Skeletal muscle satellite cell (primary cell): ENCODE data around the gene SHROOM3.

Source experiments
- H3K27me3 ChIP-seq: 2 replicates; pipeline ENCODE4 v1.7.0; 2013; ENCODE audit warnings: low read length; ENCODE audit not compliant: control insufficient read depth, insufficient read depth
- H3K36me3 ChIP-seq: 2 replicates; pipeline ENCODE4 v1.7.0; 2013; ENCODE audit warnings: mild to moderate bottlenecking, control low read depth, low read length; ENCODE audit not compliant: insufficient read depth
- H3K4me1 ChIP-seq: 2 replicates; pipeline ENCODE4 v1.7.0; 2013; ENCODE audit warnings: low read length; ENCODE audit not compliant: control insufficient read depth, insufficient read depth
- H3K4me2 ChIP-seq: 2 replicates; pipeline ENCODE4 v1.7.0; 2013; ENCODE audit warnings: mild to moderate bottlenecking, low read length
- H3K4me3 ChIP-seq: 2 replicates; pipeline ENCODE4 v1.7.0; 2013; ENCODE audit warnings: low read length
- H3K9ac ChIP-seq: 2 replicates; pipeline ENCODE4 v1.7.0; 2013; ENCODE audit warnings: mild to moderate bottlenecking, low read depth, low read length, moderate library complexity
- H3K9me3 ChIP-seq: replicated peaks from 2 replicates; pipeline ENCODE4 v1.7.0; 2013; ENCODE audit warnings: mild to moderate bottlenecking, control low read depth, low read length

SHROOM3 gene

GRCh38 chr4:76737771-76738085 lies 302.7 kb downstream of the SHROOM3 start:
- Histone ChIP-seq H3K4me1 (peaks cover 23% of the 10 kb centered on the region), H3K9me3 (no peaks in the 10 kb centered on the region), H3K36me3 (no peaks in the 10 kb centered on the region), H3K27me3 (no peaks in the 10 kb centered on the region), H3K4me3 (no peak overlapping the region), H3K9ac (no peak overlapping the region), H3K4me2 (no peak overlapping the region)

GRCh38 chr4:76738086-76738931 lies 303.3 kb downstream of the SHROOM3 start:
- no peak overlapping the region for H3K9ac ChIP-seq
- no peak overlapping the region for H3K4me3 ChIP-seq
- peaks cover 23% of the 10 kb centered on the region for H3K4me1 ChIP-seq
- no peaks in the 10 kb centered on the region for H3K36me3 ChIP-seq
- H3K9me3 ChIP-seq: no peaks in the 10 kb centered on the region
- no peak overlapping the region for H3K4me2 ChIP-seq
- no peaks in the 10 kb centered on the region for H3K27me3 ChIP-seq

- no peak overlapping the region for H3K4me2 ChIP-seq
- H3K9me3 ChIP-seq: no peaks in the 10 kb centered on the region
- H3K4me3 ChIP-seq: no peak overlapping the region
- peaks cover 38% of the 10 kb centered on the region for H3K4me1 ChIP-seq
- H3K27me3 ChIP-seq: no peaks in the 10 kb centered on the region
- H3K36me3 ChIP-seq: no peaks in the 10 kb centered on the region
- no peak overlapping the region for H3K9ac ChIP-seq
These were observed 305.2 kb downstream of the SHROOM3 start for GRCh38 chr4:76740192-76740591.

GRCh38 chr4:76740866-76741662 lies 306.0 kb downstream of the SHROOM3 start:
- H3K27me3 ChIP-seq: no peaks in the 10 kb centered on the region

GRCh38 chr4:76741663-76742020 lies 306.6 kb downstream of the SHROOM3 start:
- no peaks in the 10 kb centered on the region for H3K27me3 ChIP-seq
- H3K4me1 ChIP-seq: peaks cover 40% of the 10 kb centered on the region
- no peak overlapping the region for H3K9ac ChIP-seq
- H3K4me3 ChIP-seq: no peak overlapping the region
- no peaks in the 10 kb centered on the region for H3K9me3 ChIP-seq
- no peak overlapping the region for H3K4me2 ChIP-seq
- no peaks in the 10 kb centered on the region for H3K36me3 ChIP-seq

More at GRCh38 chr4:76740866-76741662, 306.0 kb downstream of the SHROOM3 start:
- peaks cover 41% of the 10 kb centered on the region for H3K4me1 ChIP-seq
- no peak overlapping the region for H3K4me2 ChIP-seq
- H3K9ac ChIP-seq: no peak overlapping the region
- no peak overlapping the region for H3K4me3 ChIP-seq
- H3K36me3 ChIP-seq: no peaks in the 10 kb centered on the region
- no peaks in the 10 kb centered on the region for H3K9me3 ChIP-seq

- Histone ChIP-seq H3K9ac (peak overlapping the region; percentile 3), H3K4me1 (peaks cover 24% of the 10 kb centered on the region), H3K9me3 (no peaks in the 10 kb centered on the region), H3K4me3 (no peak overlapping the region), H3K36me3 (no peaks in the 10 kb centered on the region), H3K27me3 (no peaks in the 10 kb centered on the region), H3K4me2 (no peak overlapping the region)
These were observed 309.4 kb downstream of the SHROOM3 start for GRCh38 chr4:76744241-76744921.

- no peak overlapping the region for H3K9ac ChIP-seq
These were observed 310.2 kb downstream of the SHROOM3 start for GRCh38 chr4:76745240-76745639.

GRCh38 chr4:76747563-76747962 lies 312.5 kb downstream of the SHROOM3 start:
- no peak overlapping the region for H3K4me3 ChIP-seq
- H3K36me3 ChIP-seq: no peaks in the 10 kb centered on the region
- no peaks in the 10 kb centered on the region for H3K27me3 ChIP-seq
- H3K4me2 ChIP-seq: no peak overlapping the region
- peaks cover 35% of the 10 kb centered on the region for H3K4me1 ChIP-seq
- no peak overlapping the region for H3K9ac ChIP-seq
- H3K9me3 ChIP-seq: no peaks in the 10 kb centered on the region

More at GRCh38 chr4:76745240-76745639, 310.2 kb downstream of the SHROOM3 start:
- Histone ChIP-seq H3K4me1 (peaks cover 24% of the 10 kb centered on the region), H3K36me3 (no peaks in the 10 kb centered on the region), H3K27me3 (no peaks in the 10 kb centered on the region), H3K4me3 (no peak overlapping the region), H3K4me2 (no peak overlapping the region), H3K9me3 (no peaks in the 10 kb centered on the region)

GRCh38 chr4:76748649-76749048 lies 313.6 kb downstream of the SHROOM3 start:
- no peak overlapping the region for H3K4me3 ChIP-seq
- H3K4me2 ChIP-seq: no peak overlapping the region
- H3K9me3 ChIP-seq: no peaks in the 10 kb centered on the region
- no peaks in the 10 kb centered on the region for H3K36me3 ChIP-seq
- no peak overlapping the region for H3K9ac ChIP-seq
- H3K27me3 ChIP-seq: no peaks in the 10 kb centered on the region
- peaks cover 44% of the 10 kb centered on the region for H3K4me1 ChIP-seq

- Histone ChIP-seq H3K9ac (no peak overlapping the region), H3K27me3 (no peaks in the 10 kb centered on the region), H3K36me3 (no peaks in the 10 kb centered on the region), H3K4me1 (peaks cover 44% of the 10 kb centered on the region), H3K9me3 (no peaks in the 10 kb centered on the region), H3K4me3 (no peak overlapping the region), H3K4me2 (no peak overlapping the region)
These were observed 314.3 kb downstream of the SHROOM3 start for GRCh38 chr4:76749355-76749754.

- Histone ChIP-seq H3K4me2 (no peak overlapping the region), H3K9me3 (no peaks in the 10 kb centered on the region), H3K4me3 (no peak overlapping the region), H3K27me3 (no peaks in the 10 kb centered on the region), H3K9ac (no peak overlapping the region), H3K4me1 (peaks cover 46% of the 10 kb centered on the region), H3K36me3 (no peaks in the 10 kb centered on the region)
These were observed 315.7 kb downstream of the SHROOM3 start for GRCh38 chr4:76750716-76751115.
